Caco-2 (cell line): ENCODE results near the gene ANKRD30B. TPM values are rescaled to one million over a fixed set of nuclear protein-coding genes. Genes with fewer than 3 reads are reported as not detected.

Source experiments
- BruUV-seq: library from RNA; stranded (reverse); fragments of 400-500 nt; replicated peaks from 2 replicates; lab custom pipeline; 2021; lab: Mats Ljungman, UMichigan
- CTCF ChIA-PET: fragments of 300-600 bp; sonication (Branson Sonifier 250); formaldehyde crosslinking; loops from one replicate; lab custom pipeline; 2022; ENCODE audit warnings: antibody characterized with exemption; lab: Charles Lee
- POLR2A ChIA-PET: fragments of 300-600 bp; sonication (Branson Sonifier 250); formaldehyde crosslinking; loops from one replicate; lab custom pipeline; 2022; ENCODE audit warnings: antibody characterized with exemption; lab: Charles Lee
- DNase-seq, 2 experiments: peaks; one replicate each; pipeline versions ENCODE4 v3.0.0 to v3.0.0-alpha.2; 2020 to 2022
- H3K27me3 ChIP-seq: replicated peaks from 2 replicates; pipeline ENCODE4 v1.6.0; 2011; ENCODE audit warnings: low read length; ENCODE audit not compliant: control insufficient read depth, insufficient read depth
- H3K36me3 ChIP-seq: 2 replicates; pipeline ENCODE4 v1.5.1; 2011; ENCODE audit warnings: low read length; ENCODE audit not compliant: control insufficient read depth, insufficient read depth
- H3K4me1 ChIP-seq: fragments of 250-450 bp; sonication (Bioruptor Pico); 2 replicates; pipeline ENCODE4 v1.5.1; 2020; ENCODE audit warnings: mild to moderate bottlenecking
- H3K4me3 ChIP-seq: 2 replicates; pipeline ENCODE4 v1.5.1; 2011; ENCODE audit warnings: low read depth, mild to moderate bottlenecking, control low read depth, low read length
- H3K9me3 ChIP-seq: fragments of 250-450 bp; sonication (Bioruptor Pico); 2 replicates; pipeline ENCODE4 v1.5.1; 2020; ENCODE audit warnings: mild to moderate bottlenecking, moderate library complexity
- H3K27ac Mint-ChIP-seq: one replicate; pipeline ENCODE4 v1.8.0; 2022; ENCODE audit warnings: mixed read lengths; ENCODE audit not compliant: unreplicated experiment
- H3K27me3 Mint-ChIP-seq: one replicate; pipeline ENCODE4 v1.8.0; 2022; ENCODE audit warnings: mixed read lengths; ENCODE audit not compliant: insufficient read depth, unreplicated experiment
- H3K36me3 Mint-ChIP-seq: one replicate; pipeline ENCODE4 v1.8.0; 2022; ENCODE audit warnings: mild to moderate bottlenecking, mixed read lengths; ENCODE audit not compliant: insufficient read depth, unreplicated experiment
- H3K4me1 Mint-ChIP-seq: one replicate; pipeline ENCODE4 v1.8.0; 2022; ENCODE audit warnings: low read depth, mixed read lengths; ENCODE audit not compliant: unreplicated experiment
- H3K4me3 Mint-ChIP-seq: one replicate; pipeline ENCODE4 v1.8.0; 2022; ENCODE audit warnings: mild to moderate bottlenecking, moderate library complexity, mixed read lengths; ENCODE audit not compliant: unreplicated experiment
- H3K9me3 Mint-ChIP-seq: one replicate; pipeline ENCODE4 v1.8.0; 2022; ENCODE audit warnings: mixed read lengths; ENCODE audit not compliant: unreplicated experiment
- CTCF ChIP-seq, 2 experiments: fragments of 200-600 bp in 1 of 2; IDR thresholded peaks; 1 replicate in 1 of 2; 2 replicates in 1 of 2; pipeline versions ENCODE4 v1.5.1 to v1.8.0; 2011 to 2022; ENCODE audit warnings: antibody characterized with exemption in 1 of 2, control low read depth in 1 of 2, inconsistent platforms in 1 of 2, low read depth in 1 of 2, low read length in 1 of 2, mild to moderate bottlenecking in 1 of 2, moderate library complexity in 1 of 2; ENCODE audit not compliant: insufficient read depth in 1 of 2, severe bottlenecking in 1 of 2, unreplicated experiment in 1 of 2
- intact Hi-C: fragments of 100-400 bp; cut with micrococcal nuclease; formaldehyde crosslinking; loops from one replicate; pipeline ENCODE4 v1.10.0; 2022; ENCODE audit not compliant: unreplicated experiment
- microRNA-seq: library from miRNA; unstranded; fragments of <30 nt; microRNA quantifications from one replicate; pipeline ENCODE4 v1.2.0, GENCODE V29; 2022
- total RNA-seq: library from RNA; stranded (reverse); gene quantifications from 2 replicates; pipeline ENCODE4 v1.2.3, GENCODE V29; 2022

Gene ANKRD30B
- total RNA-seq, 1 experiment from 2014 or later = 0.07 TPM

GRCh38 chr18:14900435-14900834 lies 152.5 kb downstream of the ANKRD30B start:
- no TSS peak for BruUV-seq
- Mint-ChIP-seq H3K4me1 (no peaks in the 10 kb centered on the region), H3K27ac (no peak overlapping the region), H3K27me3 (peaks cover 4% of the 10 kb centered on the region), H3K4me3 (no peak overlapping the region), H3K9me3 (peaks cover 18% of the 10 kb centered on the region), H3K36me3 (no peaks in the 10 kb centered on the region)
- Histone ChIP-seq H3K27me3 (no peaks in the 10 kb centered on the region), H3K4me3 (no peak overlapping the region), H3K4me1 (no peaks in the 10 kb centered on the region), H3K36me3 (no peaks in the 10 kb centered on the region), H3K9me3 (no peaks in the 10 kb centered on the region)
- no peak for TF ChIP-seq CTCF (IDR thresholded peaks at IDR 0.05; ENCODE audit: insufficient read depth in 1 of 2, low read depth in 1 of 2, low read length in 1 of 2, severe bottlenecking in 1 of 2, unreplicated experiment in 1 of 2)
- intact Hi-C loops = no loop called here
- DNase-seq = no peak
- POLR2A ChIA-PET = no interaction called here
- CTCF ChIA-PET = no interaction called here

Small RNA genes within 50 kb of the gene (microRNA-seq; reads per million reads assigned to microRNA genes)
- not detected for gene MIR3156-2

Other genes starting within 250 kb of the ANKRD30B start
- not detected in 2 replicates for gene POTEC, start 204.6 kb upstream of the ANKRD30B start, total RNA-seq